GM21528 (cell line): ENCODE data around the gene CRYL1.
A peak's percentile ranks its signal among the peaks of the same experiment; 100 is the strongest.

Source experiments
- ATAC-seq: cut with Tn5 transposase; IDR thresholded peaks from one replicate; pipeline ENCODE4 v1.9.1; 2021; ENCODE audit warnings: mild to moderate bottlenecking, moderate library complexity; ENCODE audit not compliant: unreplicated experiment, low FRiP score

CRYL1 gene

GRCh38 chr13:20429682-20430081 is 96.0 kb downstream of the CRYL1 start:
- no peak for ATAC-seq

GRCh38 chr13:20428666-20429644 is 96.7 kb downstream of the CRYL1 start:
- no peak for ATAC-seq

- ATAC-seq, result no peak
Observed at GRCh38 chr13:20426766-20427448, 98.8 kb downstream of the CRYL1 start.

- peak; percentile 66 for ATAC-seq
Observed at GRCh38 chr13:20425819-20426219, 99.8 kb downstream of the CRYL1 start.

- ATAC-seq, result no peak
Observed at GRCh38 chr13:20424949-20425348, 100.7 kb downstream of the CRYL1 start.

- no peak for ATAC-seq
Observed at GRCh38 chr13:20424559-20424852, 101.2 kb downstream of the CRYL1 start.

GRCh38 chr13:20422362-20422761 is 103.3 kb downstream of the CRYL1 start:
- no peak for ATAC-seq

- no peak for ATAC-seq
Observed at GRCh38 chr13:20420938-20421337, 104.7 kb downstream of the CRYL1 start.

- ATAC-seq, result no peak
Observed at GRCh38 chr13:20418953-20419352, 106.7 kb downstream of the CRYL1 start.

- ATAC-seq, result no peak
Observed at GRCh38 chr13:20416223-20416745, 109.4 kb downstream of the CRYL1 start.

- ATAC-seq, result no peak
Observed at GRCh38 chr13:20415694-20416107, 110.0 kb downstream of the CRYL1 start.

- no peak for ATAC-seq
Observed at GRCh38 chr13:20415306-20415679, 110.4 kb downstream of the CRYL1 start.

GRCh38 chr13:20414546-20415305 is 110.9 kb downstream of the CRYL1 start:
- ATAC-seq, result no peak

GRCh38 chr13:20412691-20413355 is 112.8 kb downstream of the CRYL1 start:
- ATAC-seq, result no peak

GRCh38 chr13:20411638-20412342 is 113.9 kb downstream of the CRYL1 start:
- peak; percentile 89 for ATAC-seq

GRCh38 chr13:20410726-20411125 is 114.9 kb downstream of the CRYL1 start:
- no peak for ATAC-seq

GRCh38 chr13:20408181-20408580 is 117.5 kb downstream of the CRYL1 start:
- ATAC-seq, result no peak

GRCh38 chr13:20407759-20408158 is 117.9 kb downstream of the CRYL1 start:
- no peak for ATAC-seq

- no peak for ATAC-seq
Observed at GRCh38 chr13:20405691-20406090, 120.0 kb downstream of the CRYL1 start.
